Tracheal epithelial cell (primary cell): ENCODE measurements around the gene CKS2. TPM values are rescaled to one million over a fixed set of nuclear protein-coding genes. Genes with fewer than 3 reads are reported as not detected.

Source experiments
- total RNA-seq: library from RNA; depleted of rRNA; stranded (reverse); fragments of >200 nt; gene quantifications from 2 replicates; pipeline ENCODE4 v1.2.1, GENCODE V29; 2014

CKS2 gene
- 27.1 and 84.6 TPM in 2 replicates for total RNA-seq

DNA sequence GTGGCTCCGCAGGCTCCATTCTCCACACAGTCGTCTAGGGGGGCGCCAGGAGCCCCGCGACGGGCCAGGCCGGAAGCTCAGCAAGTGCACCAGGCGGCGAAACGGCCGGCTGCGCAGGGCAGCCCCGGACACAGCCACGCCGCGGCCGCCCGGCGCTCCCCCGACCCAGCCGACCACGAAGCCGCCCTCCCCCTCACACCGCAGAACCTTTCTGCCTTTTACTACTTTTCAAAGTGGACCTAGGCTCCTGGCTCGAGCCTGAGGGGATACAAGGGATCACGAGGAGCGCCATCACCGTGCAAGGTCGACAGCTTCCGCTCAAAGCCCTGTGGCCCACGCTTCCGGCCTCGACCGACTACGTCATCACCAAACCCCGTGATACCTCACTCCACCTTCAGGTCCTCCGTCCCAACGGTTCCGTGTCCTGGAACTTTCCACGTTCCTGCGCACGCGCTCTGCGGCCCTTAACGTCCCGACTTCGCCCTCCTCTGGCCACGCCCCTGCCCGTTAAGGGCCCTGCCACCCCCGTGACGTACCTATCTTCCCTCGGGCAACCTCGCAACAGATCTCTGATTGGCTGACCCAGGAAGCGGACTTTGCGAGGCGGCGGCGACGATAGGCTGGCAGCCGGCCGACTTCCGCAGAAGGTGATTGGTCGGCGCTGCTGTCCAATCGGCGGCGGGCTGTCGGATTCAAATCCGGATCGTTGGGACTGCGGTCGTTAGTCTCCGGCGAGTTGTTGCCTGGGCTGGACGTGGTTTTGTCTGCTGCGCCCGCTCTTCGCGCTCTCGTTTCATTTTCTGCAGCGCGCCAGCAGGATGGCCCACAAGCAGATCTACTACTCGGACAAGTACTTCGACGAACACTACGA is at the start of gene CKS2:
CKS2 (plus strand) TSS at position 721 of the 871 bp plus-strand sequence; CDS start at position 819, 98 bp downstream.

DNA sequence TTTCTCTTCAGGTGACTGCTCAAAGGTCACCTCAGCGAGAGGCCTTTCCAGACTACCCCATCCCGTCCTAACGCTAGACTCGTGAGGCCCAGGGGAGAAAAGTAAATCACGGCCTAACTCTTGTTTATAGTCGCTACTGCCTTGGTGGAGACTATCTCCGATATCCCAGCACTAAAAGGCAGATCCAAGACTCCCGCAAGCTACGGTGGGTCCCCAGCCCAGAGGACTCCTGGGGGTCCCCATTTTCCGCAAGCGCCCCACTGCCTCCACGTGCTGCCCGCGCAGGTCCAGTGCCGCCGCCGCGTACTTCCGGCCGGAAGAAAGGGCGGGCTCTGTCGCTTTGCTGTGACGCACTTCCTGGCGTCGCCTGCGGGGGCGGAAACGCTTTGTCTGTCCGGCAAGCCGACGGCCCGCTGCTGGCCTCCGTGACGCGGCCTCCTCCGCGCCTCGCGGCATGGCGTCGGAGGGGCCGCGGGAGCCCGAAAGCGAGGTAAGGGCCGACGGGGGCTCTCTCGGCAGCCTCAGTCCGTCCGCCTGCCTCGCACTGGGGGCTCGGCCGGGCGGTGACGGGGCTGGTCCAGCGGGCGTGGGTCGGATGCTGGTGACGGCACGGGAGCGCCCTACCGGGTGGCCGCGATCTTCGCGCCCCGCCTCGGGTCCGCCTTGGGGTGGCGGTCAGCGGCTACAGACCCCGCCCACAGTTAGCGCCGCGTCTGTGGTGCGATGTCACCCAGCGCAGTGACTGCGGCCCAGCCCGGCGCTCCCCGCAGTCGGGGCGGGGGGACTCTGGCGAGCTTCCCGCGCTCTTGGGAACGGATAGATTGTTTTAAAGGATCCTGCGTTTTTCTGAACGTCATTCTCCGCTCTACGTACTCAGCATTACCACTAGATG is 7.4 kb downstream of the CKS2 start, which contains the start of gene SECISBP2:
SECISBP2 (plus strand) TSS at position 378 of the 892 bp plus-strand sequence; CDS start at position 455, 77 bp downstream.

Other genes with a start within 250 kb of the CKS2 start
- under 0.01 and 0.24 TPM in 2 replicates for gene SHC3, start 132.4 kb upstream of the CKS2 start, total RNA-seq
- gene SECISBP2, start 7.3 kb downstream of the CKS2 start, total RNA-seq = 18.8 and 21.3 TPM in 2 replicates
- 3.4 and 4.5 TPM in 2 replicates for gene SEMA4D, start 186.9 kb downstream of the CKS2 start, total RNA-seq